Urothelium cell line (cell line): ENCODE results near the gene IREB2.
"Not testable (repeated sequence)": the region's sequence is repeated elsewhere in the genome, so short reads cannot be mapped to it uniquely, and the experiment has no call there.

Experiments used
- DNase-seq: peaks from one replicate; pipeline ENCODE4 v3.0.0; 2011; ENCODE audit warnings: low spot score, mixed read lengths
- FAIRE-seq: peaks from 2 replicates; lab custom pipeline; 2011; peaks lifted over from hg19 to GRCh38; lab: Jason Lieb, UNC

The IREB2 gene

GRCh38 chr15:78431955-78432354 is 6.1 kb upstream of the IREB2 start:
- FAIRE-seq (no peak), DNase-seq (no peak)

GRCh38 chr15:78432664-78433063 is 5.4 kb upstream of the IREB2 start:
- no peak for FAIRE-seq
- DNase-seq: no peak

- FAIRE-seq: no peak
- DNase-seq: no peak
Observed at GRCh38 chr15:78434134-78434533, 3.9 kb upstream of the IREB2 start.

- DNase-seq, FAIRE-seq: not testable (repeated sequence)
Observed at GRCh38 chr15:78434711-78435110, 3.3 kb upstream of the IREB2 start.

GRCh38 chr15:78437107-78437761 is 782 bp upstream of the IREB2 start:
- no peak for FAIRE-seq

GRCh38 chr15:78438619-78439285 is 736 bp downstream of the IREB2 start:
- DNase-seq (peak; percentile 21), FAIRE-seq (no peak)

More at GRCh38 chr15:78437107-78437761, 782 bp upstream of the IREB2 start:
- peak; percentile 41 for DNase-seq

- DNase-seq: no peak
- FAIRE-seq: no peak
Observed at GRCh38 chr15:78440375-78441373, 2.7 kb downstream of the IREB2 start.

- FAIRE-seq: no peak
- no peak for DNase-seq
Observed at GRCh38 chr15:78444255-78444654, 6.2 kb downstream of the IREB2 start.

- no peak for DNase-seq
- no peak for FAIRE-seq
Observed at GRCh38 chr15:78445875-78446274, 7.9 kb downstream of the IREB2 start.

GRCh38 chr15:78446551-78446950 is 8.5 kb downstream of the IREB2 start:
- FAIRE-seq (no peak), DNase-seq (no peak)

GRCh38 chr15:78448441-78449219 is 10.6 kb downstream of the IREB2 start:
- FAIRE-seq: no peak

GRCh38 chr15:78449220-78449999 is 11.4 kb downstream of the IREB2 start:
- DNase-seq (no peak), FAIRE-seq (no peak)

More at GRCh38 chr15:78448441-78449219, 10.6 kb downstream of the IREB2 start:
- DNase-seq: no peak

- no peak for FAIRE-seq
- no peak for DNase-seq
Observed at GRCh38 chr15:78450285-78450858, 12.4 kb downstream of the IREB2 start.

GRCh38 chr15:78452485-78452884 is 14.5 kb downstream of the IREB2 start:
- DNase-seq (no peak), FAIRE-seq (no peak)

GRCh38 chr15:78453447-78453846 is 15.4 kb downstream of the IREB2 start:
- DNase-seq (no peak), FAIRE-seq (no peak)

- DNase-seq: no peak
Observed at GRCh38 chr15:78454992-78455391, 17.0 kb downstream of the IREB2 start.

GRCh38 chr15:78455749-78456148 is 17.7 kb downstream of the IREB2 start:
- DNase-seq (no peak), FAIRE-seq (no peak)

More at GRCh38 chr15:78454992-78455391, 17.0 kb downstream of the IREB2 start:
- no peak for FAIRE-seq

GRCh38 chr15:78456426-78456825 is 18.4 kb downstream of the IREB2 start:
- FAIRE-seq: no peak
- DNase-seq: no peak

- peak; percentile 10 for DNase-seq
- FAIRE-seq: no peak
Observed at GRCh38 chr15:78457101-78457500, 19.1 kb downstream of the IREB2 start.
